ELR (cell line): Measurements from ENCODE around the gene MAPK8IP2.
"Not testable (repeated sequence)": the region's sequence is repeated elsewhere in the genome, so short reads cannot be mapped to it uniquely, and the experiment has no call there.

Experiments
- DNase-seq: peaks from one replicate; pipeline ENCODE4 v3.0.0-alpha.2; 2015; ENCODE audit warnings: low read depth

Gene MAPK8IP2

GRCh38 chr22:50612528-50613221 lies 12.1 kb downstream of the MAPK8IP2 start:
- DNase-seq: no peak

GRCh38 chr22:50613291-50613981 lies 12.8 kb downstream of the MAPK8IP2 start:
- no peak for DNase-seq

- not testable (repeated sequence) for DNase-seq
Observed at GRCh38 chr22:50614296-50614695, 13.7 kb downstream of the MAPK8IP2 start.

GRCh38 chr22:50620593-50621355 lies 20.2 kb downstream of the MAPK8IP2 start:
- no peak for DNase-seq

- no peak for DNase-seq
Observed at GRCh38 chr22:50621356-50621880, 20.8 kb downstream of the MAPK8IP2 start.

GRCh38 chr22:50621948-50622722 lies 21.5 kb downstream of the MAPK8IP2 start:
- no peak for DNase-seq

GRCh38 chr22:50622723-50623327 lies 22.2 kb downstream of the MAPK8IP2 start:
- DNase-seq: no peak

- DNase-seq: no peak
Observed at GRCh38 chr22:50624347-50625130, 23.9 kb downstream of the MAPK8IP2 start.

GRCh38 chr22:50625131-50625567 lies 24.6 kb downstream of the MAPK8IP2 start:
- DNase-seq: no peak

- DNase-seq: no peak
Observed at GRCh38 chr22:50625568-50626313, 25.1 kb downstream of the MAPK8IP2 start.

GRCh38 chr22:50626314-50626849 lies 25.8 kb downstream of the MAPK8IP2 start:
- no peak for DNase-seq

GRCh38 chr22:50626850-50627641 lies 26.5 kb downstream of the MAPK8IP2 start:
- no peak for DNase-seq

- peak; percentile 89 for DNase-seq
Observed at GRCh38 chr22:50627642-50628542, 27.3 kb downstream of the MAPK8IP2 start, which contains the start of gene ARSA. Gene ARSA, minus strand, starts transcription at chr22:50628152. Its CDS starts 373 bp downstream, at chr22:50627779.

GRCh38 chr22:50628543-50629134 lies 28.0 kb downstream of the MAPK8IP2 start:
- DNase-seq: no peak

- no peak for DNase-seq
Observed at GRCh38 chr22:50630376-50630775, 29.8 kb downstream of the MAPK8IP2 start.

- no peak for DNase-seq
Observed at GRCh38 chr22:50633086-50633485, 32.5 kb downstream of the MAPK8IP2 start.

GRCh38 chr22:50633771-50634170 lies 33.2 kb downstream of the MAPK8IP2 start:
- DNase-seq: no peak
